ENCODE data around the gene SORCS1. TPM values are rescaled to one million over a fixed set of nuclear protein-coding genes. Genes with fewer than 3 reads are reported as not detected.

The SORCS1 gene
- total RNA-seq, 1 experiment from 2014 or later: not detected

DNA sequence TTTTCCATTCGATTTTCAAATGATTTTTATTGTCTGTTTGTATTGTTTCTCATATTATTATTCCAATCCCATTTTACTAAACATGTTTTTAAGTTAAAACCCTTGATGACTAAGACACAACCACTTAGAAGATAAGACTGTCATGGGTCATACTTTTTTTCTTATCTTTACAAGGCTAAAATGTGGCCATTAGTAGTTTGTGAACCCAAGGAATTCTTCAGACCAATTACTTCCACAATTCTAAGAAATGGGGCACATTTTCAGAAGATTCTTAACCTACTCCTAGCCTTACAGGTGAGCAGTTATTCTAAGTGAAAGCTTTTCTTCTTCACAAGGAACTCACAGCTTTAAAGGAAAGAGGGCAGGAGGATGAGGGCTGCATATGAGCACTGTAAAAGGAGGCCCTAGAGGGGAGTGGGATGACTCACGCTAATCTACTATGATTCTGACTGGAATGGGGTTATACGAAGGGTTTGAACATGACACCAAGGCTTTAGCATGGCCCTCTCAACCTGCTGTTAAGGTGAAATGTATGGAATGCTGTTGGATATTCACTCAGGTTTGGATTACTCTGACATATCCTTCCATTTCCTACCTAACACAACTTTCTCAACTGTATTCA is 81.0 kb downstream of the SORCS1 start:
- no peaks in the 10 kb centered on the region for H3K27me3 ChIP-seq (ENCODE audit: insufficient read depth, low read length)

More for the DNA sequence above, 81.0 kb downstream of the SORCS1 start:
- Histone ChIP-seq H4K20me1 (ENCODE audit: insufficient read depth) (no peaks in the 10 kb centered on the region), H3K4me2 (ENCODE audit: low read length) (no peak overlapping the region), H3K79me2 (ENCODE audit: insufficient read depth, low read length) (no peaks in the 10 kb centered on the region), H3K9me3 (ENCODE audit: control insufficient read depth in 1 of 2, insufficient read depth in 1 of 2, low read depth in 1 of 2, low read length in 2 of 2) (peaks cover 25 to 45% of the 10 kb centered on the region in 2 experiments; a peak in 3 of 4 replicates), H3K27ac (ENCODE audit: low read depth, low read length) (no peak overlapping the region), H3K9ac (ENCODE audit: low read length) (no peak overlapping the region), H3K4me3 (replicated peaks in 1 of 2; ENCODE audit: low read depth in 1 of 2, low read length in 2 of 2) (no peak overlapping the region), H2AFZ (ENCODE audit: low read depth, low read length, poor library complexity, severe bottlenecking) (no peak overlapping the region), H3K4me1 (ENCODE audit: control insufficient read depth in 1 of 2, insufficient read depth in 2 of 2, low read length in 2 of 2) (no peaks in the 10 kb centered on the region), H3K9me2 (ENCODE audit: insufficient read depth) (no peaks in the 10 kb centered on the region), H3K36me3 (ENCODE audit: control insufficient read depth in 1 of 2, insufficient read depth in 2 of 2, low read length in 2 of 2) (no peaks in the 10 kb centered on the region)
- TF ChIP-seq EZH2phosphoT487 (IDR thresholded peaks at IDR 0.05; ENCODE audit: borderline replicate concordance): no peak
- no peak for TF ChIP-seq ELF1 (IDR thresholded peaks at IDR 0.05; ENCODE audit: borderline replicate concordance, low read depth)
- no peak for TF ChIP-seq ZNF274 (IDR thresholded peaks at IDR 0.05; ENCODE audit: low read depth, low read length)
- TF ChIP-seq EGR1 (IDR thresholded peaks at IDR 0.05; ENCODE audit: low read depth): no peak
- no peak for TF ChIP-seq YY1 (IDR thresholded peaks at IDR 0.05; ENCODE audit: extremely low read depth, insufficient replicate concordance, low read depth, low read length)
- no peak for TF ChIP-seq JUND (IDR thresholded peaks at IDR 0.05)
- TF ChIP-seq SP1 (IDR thresholded peaks at IDR 0.05; ENCODE audit: low read depth): no peak
- no peak for TF ChIP-seq FOSL1 (IDR thresholded peaks at IDR 0.05; ENCODE audit: low read depth)
- TF ChIP-seq, protein P1, sequence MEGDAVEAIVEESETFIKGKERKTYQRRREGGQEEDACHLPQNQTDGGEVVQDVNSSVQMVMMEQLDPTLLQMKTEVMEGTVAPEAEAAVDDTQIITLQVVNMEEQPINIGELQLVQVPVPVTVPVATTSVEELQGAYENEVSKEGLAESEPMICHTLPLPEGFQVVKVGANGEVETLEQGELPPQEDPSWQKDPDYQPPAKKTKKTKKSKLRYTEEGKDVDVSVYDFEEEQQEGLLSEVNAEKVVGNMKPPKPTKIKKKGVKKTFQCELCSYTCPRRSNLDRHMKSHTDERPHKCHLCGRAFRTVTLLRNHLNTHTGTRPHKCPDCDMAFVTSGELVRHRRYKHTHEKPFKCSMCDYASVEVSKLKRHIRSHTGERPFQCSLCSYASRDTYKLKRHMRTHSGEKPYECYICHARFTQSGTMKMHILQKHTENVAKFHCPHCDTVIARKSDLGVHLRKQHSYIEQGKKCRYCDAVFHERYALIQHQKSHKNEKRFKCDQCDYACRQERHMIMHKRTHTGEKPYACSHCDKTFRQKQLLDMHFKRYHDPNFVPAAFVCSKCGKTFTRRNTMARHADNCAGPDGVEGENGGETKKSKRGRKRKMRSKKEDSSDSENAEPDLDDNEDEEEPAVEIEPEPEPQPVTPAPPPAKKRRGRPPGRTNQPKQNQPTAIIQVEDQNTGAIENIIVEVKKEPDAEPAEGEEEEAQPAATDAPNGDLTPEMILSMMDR (IDR thresholded peaks at IDR 0.05 in 2 of 3, conservative IDR thresholded peaks at IDR 0.05 in 1 of 3; ENCODE audit: borderline replicate concordance in 1 of 3, insufficient read depth in 1 of 3, low read depth in 2 of 3, low read length in 2 of 3): no peak
- no peak for TF ChIP-seq SIN3A (IDR thresholded peaks at IDR 0.05; ENCODE audit: low read depth)
- TF ChIP-seq CEBPB (IDR thresholded peaks at IDR 0.05; ENCODE audit: low read depth): no peak
- no peak for TF ChIP-seq RAD21 (IDR thresholded peaks at IDR 0.05; ENCODE audit: low read depth)
- no peak for TF ChIP-seq SRF (IDR thresholded peaks at IDR 0.05; ENCODE audit: low read depth)
- TF ChIP-seq EZH2 (IDR thresholded peaks at IDR 0.05): no peak
- ChIA-PET CTCF (no interaction called here), POLR2A (no interaction called here), RAD21 (ENCODE audit: low non-redundant PET in 1 of 2, low total read pairs in 2 of 2, uncharacterized antibody in 2 of 2, unreplicated experiment in 2 of 2) (no interaction called here)
- no TSS peak for BruUV-seq (replicated peaks)
- intact Hi-C loops (cut with micrococcal nuclease): no loop called here
- DNase-seq (ENCODE audit: low read depth, low spot score) (no peak), ATAC-seq (no peak)

Data from HCT116 (cell line).